Activated T-helper 9 cell treated with anti-CD3 and anti-CD28 coated beads, Interleukin-2, amount 50 U/mL, for 16 hours (primary cell): ENCODE measurements around the gene SLC11A1.

Experiments used
- DNase-seq: peaks from one replicate; pipeline ENCODE4 v3.0.0-alpha.2; 2020; ENCODE audit warnings: low read depth

The SLC11A1 gene

DNA sequence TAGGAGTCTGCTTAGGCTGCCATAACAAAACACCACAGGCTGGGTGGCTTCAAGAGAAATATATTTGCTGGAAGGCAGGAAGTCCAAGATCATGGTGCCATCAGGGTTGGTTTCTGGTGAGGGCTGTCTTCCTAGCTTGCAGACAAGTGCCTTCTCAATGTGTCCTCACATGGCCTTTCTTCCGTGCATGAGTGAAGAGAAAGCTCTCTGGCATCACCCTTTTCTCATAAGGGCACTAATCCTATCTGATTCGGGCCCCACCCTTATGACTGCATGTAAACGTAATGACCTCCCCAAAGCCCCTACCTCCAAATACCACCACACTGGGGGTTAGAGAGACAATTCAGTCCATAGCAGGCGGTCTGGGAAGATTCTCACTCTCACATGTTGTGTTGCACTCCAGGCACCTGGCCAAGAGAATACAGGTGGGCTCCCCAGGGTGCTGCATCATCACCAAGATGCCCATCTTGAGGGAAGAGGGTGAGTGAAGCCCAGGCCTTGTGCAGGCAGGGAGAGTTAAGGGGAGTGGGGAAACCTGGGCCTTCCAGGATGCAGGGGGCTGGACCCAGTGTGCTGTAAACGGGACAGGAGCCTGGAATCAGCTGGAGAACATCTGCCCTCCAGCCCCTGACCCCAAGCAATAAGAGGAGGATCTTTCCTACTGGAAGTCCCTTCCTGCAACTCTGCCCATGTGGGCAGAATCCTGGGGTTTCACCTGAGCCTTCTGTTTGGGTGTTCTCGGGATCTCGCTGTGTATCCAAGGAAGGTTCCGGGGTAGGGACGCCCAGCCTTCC, 15.3 kb upstream of the SLC11A1 start:
- DNase-seq: no peak

DNA sequence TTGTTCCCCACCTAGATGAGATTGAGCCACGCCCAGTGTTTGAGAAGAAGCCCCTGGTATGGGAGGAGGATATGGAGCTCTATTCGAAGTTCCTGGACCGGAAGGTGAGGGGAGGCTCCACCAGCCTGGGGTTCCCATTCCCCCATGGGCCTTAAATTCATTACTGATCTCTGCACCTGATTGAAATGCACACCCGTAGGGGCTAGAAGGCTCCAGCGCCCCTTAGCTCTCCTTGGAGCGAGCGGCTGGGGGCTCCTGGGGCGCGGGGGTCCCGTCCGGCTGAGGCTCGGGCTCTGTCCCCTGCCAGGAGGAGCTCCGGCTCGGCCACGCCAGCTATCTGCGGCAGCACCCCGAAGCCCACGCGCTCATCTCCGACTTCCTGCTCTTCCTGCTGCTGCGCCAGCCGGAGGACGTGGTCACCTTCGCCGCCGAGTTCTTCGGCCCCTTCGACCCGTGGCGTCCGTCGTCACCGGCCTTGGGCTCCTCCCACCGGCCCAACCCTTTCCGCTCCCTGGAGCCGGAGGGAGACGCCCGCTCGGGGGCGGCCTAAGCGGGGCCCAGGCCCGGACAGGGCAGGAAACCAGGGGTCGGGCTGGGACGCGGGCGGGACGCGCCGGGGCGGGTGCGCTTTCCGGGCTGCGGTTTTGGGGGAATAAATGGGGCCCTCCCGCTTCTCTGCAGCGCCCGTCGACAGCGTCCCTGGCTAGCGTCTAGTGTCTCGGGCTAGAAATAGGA, 14.5 kb upstream of the SLC11A1 start:
- DNase-seq: peak; percentile 61

DNA sequence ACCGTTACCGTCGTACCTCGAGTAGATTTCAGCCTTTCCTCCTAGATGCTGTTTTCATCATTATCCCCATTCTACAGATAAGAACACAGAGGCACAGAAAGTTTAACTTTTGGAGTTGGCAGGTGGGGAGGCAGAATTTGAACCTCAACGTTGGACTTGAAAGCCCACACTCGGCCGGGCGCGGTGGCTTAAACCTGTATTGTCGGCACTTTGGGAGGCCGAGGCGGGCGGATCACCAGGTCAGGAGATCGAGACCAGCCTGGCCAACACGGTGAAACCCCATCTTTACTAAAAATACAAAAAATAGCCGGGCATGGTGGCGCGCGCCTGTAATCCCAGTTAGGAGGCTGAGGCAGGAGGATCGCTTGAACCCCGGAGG, 13.9 kb upstream of the SLC11A1 start:
- no peak for DNase-seq

DNA sequence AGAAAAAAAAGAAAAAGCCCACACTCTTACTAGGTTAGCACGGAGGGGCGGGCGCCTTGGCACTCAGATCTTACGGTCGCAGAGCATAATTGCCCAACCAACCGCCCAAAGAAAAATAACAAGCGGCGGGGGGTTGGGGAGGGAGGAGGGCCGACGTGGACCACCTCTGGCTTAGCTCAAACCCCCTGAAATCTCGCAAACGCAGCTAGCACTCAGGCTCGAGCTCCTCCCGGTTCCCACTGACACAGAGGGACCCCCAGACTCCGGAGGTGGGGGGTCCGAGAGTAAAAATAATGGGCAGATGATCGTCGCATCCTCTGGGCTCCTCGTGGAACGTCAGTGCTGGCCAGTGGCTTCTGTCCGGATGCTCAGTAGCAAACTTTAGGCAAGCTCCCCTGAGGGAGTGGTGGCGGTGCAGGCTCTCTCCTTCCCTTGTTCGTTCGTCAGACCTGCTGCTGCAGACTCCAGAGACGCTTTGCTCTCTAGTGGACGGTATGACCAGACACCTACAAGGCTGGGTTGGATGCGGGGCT, 13.4 kb upstream of the SLC11A1 start:
- DNase-seq: no peak

DNA sequence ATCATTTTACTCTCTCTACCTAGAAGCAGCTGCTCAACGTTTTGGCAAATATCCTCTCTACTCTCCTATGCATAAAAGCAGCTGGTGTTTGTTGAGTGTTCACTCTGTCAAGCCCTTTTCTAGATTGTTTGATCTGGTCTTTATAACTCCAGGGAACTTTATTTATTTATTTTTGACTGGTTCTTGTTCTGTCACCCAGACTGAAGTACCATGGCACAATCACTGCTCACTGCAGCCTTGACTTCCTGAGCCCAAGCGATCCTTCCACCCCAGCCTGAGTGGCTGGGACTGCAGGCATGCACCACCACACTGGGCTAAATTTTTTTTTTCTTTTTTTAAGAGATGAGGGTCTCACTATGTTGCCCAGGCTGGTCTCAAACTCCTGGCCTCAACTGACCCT, 12.7 kb upstream of the SLC11A1 start:
- DNase-seq: no peak

DNA sequence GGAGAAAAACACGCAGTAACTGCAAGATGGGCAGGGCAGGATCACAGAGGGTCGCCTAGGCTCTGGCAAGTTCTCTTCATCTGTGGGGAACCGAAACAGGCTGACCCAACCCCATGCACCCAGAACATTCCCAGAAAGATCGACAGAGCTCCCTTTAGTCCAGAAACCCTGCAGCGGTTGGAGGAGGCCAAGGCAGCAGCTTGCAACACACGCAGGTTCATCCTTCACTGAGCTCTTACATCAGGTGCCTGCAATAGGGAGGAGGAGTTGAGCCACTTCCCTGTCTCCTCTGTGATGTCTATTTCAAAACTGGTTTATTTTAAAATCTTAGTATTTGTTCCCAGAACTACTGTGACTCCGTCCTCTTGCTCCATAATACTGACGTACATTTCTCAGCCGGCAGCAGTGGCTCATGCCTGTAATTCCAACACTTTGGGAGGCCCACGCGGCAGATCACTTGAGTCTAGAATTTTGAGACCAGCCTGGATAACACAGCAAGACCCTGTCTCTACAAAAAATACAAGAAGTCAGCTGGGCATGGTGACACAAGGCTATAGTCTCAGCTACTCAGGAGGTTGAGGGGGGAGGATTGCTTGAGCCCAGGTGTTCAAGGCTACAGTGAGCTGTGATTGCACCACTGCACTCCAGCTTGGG, 11.5 kb upstream of the SLC11A1 start:
- no peak for DNase-seq

DNA sequence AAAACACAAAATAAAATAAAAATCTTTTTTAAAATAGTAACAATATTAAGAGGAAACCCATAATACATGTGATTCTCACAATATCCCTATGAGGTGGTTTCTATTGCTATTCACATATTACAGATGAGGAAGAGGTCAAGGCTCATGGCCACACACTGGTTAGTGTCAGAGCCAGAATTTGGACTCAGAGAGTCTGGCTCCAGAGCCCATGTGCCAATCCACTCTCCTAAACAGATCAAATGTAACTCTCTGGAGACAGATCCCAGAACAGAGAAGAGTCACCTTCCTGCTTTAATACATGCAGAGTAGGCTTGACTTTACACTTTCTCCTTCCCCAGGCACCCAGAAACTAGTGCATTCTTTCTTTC, 10.1 kb upstream of the SLC11A1 start:
- DNase-seq: no peak

DNA sequence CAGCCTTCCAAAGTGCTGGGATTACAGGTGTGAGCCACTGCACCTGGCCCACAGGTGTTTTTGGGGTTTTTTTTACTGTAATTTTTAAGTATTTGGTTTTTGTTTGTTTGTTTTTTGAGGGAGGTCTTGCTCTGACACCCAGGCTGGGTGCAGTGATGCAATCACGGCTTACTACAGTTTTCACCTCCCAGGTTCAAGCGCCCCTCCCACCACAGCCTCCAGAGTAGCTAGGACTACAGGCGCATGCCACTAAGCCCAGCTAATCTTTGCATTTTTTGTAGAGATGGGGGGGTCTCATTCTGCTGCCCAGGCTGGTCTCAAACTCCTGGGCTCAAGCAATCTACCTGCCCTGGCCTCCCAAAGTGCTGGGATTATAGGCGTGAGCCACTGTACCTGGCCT, 7.3 kb upstream of the SLC11A1 start:
- no peak for DNase-seq

DNA sequence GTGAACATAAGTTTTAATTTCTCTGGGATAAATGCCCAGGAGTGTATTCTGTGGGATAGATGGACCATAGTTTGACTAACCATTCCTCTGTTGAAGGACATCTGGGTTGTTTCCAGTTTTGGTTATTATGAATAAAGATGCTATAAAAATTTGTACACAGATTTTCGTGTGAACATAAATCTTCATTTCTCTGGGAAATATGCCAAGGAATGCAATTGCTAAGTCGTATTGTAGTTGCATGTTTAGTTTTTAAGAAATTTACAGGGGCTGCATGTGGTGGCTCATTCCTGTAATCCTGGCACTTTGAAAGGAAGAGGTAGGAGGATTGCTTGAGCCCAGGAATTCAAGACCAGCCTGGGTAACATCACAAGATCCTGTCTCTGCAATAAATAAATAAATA, 6.9 kb upstream of the SLC11A1 start:
- DNase-seq: no peak

DNA sequence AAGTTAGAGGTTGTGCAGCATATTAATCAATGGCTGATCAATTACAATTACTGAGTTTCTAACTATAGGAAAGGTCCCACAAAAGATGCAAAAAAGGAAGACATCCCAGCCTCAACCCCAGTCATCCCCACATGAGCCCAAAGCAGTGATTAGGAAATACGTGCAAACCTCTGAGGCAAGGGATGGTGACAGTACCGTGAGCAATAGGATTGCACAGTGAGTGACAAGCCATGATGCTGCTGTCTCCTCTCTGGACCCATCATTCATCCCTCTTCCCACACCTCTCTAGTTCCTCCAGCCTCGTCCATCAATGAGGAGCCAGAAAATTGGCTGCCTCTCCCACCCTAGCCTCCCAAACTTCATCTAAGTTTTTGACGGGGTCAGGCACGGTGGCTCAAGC, 4.0 kb upstream of the SLC11A1 start:
- no peak for DNase-seq

DNA sequence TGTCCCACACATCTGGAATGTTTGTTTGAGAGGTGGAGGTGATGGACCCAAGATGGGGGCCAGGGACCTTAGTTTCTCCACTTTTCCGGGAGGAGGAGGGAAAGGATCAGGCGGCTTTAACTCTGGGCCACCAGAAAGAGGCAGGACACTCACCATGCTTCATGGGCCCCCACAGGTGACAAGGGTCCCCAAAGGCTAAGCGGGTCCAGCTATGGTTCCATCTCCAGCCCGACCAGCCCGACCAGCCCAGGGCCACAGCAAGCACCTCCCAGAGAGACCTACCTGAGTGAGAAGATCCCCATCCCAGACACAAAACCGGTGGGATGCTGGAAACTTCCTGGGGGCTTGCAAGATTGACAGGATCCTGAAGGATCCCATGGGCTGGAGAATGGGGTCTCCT, 712 bp downstream of the SLC11A1 start:
- DNase-seq: no peak

DNA sequence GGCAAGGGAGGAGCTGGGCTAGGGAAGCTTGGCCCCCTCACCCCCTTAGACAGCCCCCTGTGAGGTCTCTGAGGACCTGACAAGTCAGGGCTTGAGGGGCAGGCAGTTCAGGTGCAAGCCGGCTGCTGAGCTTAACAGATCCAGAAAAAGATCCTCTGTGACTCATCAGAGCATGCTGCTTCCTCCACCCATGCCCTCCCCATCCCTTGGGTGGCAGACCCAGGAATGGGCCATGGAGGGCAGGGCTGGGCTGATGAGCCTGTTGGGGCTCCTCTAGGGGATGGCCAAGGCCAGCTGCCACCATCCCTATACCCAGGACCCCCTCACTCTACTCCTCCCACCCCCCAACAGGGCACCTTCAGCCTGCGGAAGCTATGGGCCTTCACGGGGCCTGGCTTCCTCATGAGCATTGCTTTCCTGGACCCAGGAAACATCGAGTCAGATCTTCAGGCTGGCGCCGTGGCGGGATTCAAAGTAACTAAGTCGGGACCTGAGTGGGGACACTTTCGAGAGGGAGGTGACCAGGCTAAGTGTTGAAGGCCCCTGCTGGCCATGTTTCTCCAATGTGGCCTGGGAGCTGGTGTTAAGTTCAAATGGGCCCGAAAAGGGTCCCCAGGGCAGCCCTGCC, 1.9 kb downstream of the SLC11A1 start:
- DNase-seq: no peak

DNA sequence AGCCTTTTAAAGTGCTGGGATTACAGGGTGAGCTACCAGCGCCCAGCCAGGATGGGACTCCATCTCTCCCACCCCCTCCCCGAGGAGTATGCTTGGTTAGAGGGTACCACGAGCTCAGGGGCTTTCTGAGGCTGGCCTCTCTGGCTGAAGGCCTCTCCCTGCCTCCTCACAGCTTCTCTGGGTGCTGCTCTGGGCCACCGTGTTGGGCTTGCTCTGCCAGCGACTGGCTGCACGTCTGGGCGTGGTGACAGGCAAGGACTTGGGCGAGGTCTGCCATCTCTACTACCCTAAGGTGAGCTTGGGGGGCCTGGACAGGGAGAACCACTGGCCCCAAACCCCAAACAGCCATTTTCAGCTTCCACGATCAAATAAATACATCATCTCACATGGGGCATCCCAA, 2.9 kb downstream of the SLC11A1 start:
- DNase-seq: no peak

DNA sequence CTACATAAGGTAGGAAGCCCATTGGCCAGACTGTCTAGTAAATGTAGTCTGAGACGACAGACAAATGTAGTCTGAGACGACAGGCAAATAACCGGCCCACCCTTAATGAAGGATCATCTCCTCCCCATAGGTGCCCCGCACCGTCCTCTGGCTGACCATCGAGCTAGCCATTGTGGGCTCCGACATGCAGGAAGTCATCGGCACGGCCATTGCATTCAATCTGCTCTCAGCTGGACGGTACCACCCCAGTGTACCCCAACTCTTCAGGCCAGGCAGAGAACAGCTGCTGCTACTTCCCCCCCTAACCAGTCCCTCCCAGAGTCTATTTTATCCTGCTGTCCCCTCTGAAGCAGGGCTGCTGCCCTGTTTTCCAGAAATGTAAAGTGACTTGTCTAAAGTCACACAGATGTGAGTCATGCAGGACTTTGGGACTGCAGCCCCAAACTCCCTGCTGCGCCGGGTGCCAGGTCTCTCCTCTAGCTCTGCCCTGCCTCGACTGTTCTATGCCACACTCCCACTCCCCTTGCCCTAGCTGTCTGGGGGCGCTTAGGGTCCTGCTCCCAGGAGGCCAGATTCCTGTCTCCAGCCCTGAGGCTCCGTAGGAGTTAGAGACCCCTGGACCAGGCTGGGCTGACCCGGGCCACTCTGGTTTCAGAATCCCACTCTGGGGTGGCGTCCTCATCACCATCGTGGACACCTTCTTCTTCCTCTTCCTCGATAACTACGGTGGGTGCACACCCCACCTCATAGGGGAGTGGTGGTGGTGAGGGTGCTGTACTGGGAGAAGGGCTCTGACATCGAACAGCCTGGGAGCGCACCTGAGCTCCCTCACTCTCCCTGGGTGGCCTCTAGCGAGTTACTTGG, 4.7 kb downstream of the SLC11A1 start:
- no peak for DNase-seq

DNA sequence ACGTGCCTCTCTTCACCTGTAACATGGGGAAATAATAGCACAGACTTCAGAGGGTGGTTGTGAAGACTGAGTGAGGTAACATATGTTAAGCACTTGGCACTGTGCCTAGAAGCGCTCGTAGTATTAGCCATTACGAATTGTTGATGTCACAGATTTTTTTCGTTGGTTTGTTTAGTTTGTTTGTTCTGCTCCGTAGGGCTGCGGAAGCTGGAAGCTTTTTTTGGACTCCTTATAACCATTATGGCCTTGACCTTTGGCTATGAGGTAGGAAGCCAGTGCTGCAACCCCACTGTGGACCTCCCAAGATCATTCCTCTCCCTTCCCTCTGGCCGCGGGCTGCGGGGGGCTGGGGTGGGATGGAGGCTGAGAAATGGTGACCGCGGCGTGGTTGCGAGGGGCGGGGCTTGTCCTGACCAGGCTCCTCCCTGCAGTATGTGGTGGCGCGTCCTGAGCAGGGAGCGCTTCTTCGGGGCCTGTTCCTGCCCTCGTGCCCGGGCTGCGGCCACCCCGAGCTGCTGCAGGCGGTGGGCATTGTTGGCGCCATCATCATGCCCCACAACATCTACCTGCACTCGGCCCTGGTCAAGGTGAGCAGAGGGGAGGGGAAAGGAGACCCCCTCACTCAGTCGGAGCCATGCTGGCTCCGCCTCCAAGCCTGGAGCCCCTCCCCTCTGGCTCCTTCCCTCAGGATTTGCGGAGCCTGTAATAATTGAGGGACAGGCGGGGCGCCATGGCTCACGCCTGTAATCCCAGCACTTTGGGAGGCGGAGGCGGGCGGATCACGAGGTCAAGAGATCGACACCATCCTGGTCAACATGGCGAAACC, 5.5 kb downstream of the SLC11A1 start:
- DNase-seq: no peak

DNA sequence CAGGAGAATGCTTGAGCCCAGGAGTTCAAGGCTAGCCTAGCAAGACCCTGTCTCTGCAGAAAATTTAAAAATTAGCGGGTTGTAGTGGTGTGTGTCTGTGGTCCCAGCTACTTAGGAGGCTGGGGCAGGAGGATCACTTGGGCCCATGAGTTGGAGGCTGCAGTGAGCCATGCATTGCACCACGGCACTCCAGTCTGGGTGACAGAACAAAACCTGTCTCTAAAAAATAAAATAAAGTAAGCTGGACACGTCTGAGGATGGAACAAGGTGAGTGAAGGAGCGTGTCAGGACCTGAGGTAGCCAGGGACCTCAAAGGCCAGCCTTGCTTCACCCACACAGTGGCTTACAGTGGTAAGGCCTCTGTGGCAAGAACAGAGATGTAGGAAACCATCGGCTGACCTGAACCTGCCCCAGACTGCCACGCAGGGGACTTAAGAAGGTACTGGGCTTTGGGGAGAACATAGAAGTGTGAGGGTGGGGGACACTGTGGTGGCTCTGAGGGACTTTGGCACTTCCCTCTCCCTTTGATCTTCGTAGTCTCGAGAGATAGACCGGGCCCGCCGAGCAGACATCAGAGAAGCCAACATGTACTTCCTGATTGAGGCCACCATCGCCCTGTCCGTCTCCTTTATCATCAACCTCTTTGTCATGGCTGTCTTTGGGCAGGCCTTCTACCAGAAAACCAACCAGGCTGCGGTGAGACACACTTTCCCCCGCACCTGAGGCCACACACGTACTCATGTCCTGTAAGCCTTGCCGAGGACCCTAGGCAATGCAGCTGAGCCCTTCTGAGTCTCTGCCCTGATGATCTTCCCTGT, 7.5 kb downstream of the SLC11A1 start:
- DNase-seq: no peak

DNA sequence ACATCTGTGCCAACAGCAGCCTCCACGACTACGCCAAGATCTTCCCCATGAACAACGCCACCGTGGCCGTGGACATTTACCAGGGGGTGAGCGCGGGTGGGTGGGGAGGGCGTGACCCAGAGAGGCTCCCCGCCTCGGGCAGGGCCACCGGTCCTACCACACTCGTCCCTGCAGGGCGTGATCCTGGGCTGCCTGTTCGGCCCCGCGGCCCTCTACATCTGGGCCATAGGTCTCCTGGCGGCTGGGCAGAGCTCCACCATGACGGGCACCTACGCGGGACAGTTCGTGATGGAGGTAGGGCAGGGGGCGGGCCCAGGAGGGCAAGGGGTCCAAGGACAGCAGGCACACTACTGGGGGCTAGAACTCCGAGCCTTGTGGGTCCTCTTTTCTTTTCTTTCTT, 9.1 kb downstream of the SLC11A1 start:
- no peak for DNase-seq

DNA sequence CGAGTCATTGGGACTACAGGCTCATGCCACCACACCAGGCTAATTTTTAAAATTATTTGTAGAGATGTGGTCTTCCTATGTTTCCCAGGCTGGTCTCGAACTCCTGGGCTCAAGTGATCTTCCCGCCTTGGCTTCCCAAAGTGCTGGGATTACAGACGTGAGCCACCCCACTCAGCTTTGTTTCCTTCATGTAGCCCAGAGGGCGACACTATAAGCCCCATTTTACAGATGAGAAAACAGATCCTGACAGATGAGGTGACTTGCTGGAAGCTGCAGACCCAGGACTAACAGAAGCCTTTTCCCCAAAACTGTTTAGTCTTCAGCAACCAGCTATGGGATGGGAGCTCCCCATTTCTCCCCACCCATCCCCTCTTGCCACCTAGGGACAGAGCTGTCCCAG, 10.4 kb downstream of the SLC11A1 start:
- no peak for DNase-seq

DNA sequence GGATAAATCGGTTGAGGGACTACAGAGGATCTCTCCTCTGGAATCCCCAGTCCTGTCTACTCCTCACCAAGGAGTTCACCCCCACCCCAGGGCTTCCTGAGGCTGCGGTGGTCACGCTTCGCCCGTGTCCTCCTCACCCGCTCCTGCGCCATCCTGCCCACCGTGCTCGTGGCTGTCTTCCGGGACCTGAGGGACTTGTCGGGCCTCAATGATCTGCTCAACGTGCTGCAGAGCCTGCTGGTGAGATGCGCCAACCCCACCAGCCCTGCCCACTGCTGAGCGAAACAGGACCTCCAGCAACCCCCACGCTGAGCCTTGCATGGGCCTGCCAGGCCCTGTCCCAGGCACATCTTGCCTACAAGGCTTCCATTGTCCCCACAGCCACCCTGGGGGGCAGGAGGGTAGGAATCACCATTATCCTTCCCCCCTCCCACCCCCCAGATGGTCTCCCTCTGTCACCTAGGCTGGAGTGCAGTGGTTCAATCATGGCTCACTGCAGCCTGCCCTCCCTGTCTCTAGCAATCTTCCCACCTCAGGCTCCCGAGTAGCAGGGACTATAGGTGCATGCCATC, 10.9 kb downstream of the SLC11A1 start:
- DNase-seq: no peak
